ENCODE measurements around the gene ZNF501.
A peak's percentile ranks its signal among the peaks of the same experiment; 100 is the strongest.

The ZNF501 gene

GRCh38 chr3:44729384-44729910 lies at the start of gene ZNF501:
Gene ZNF501 (plus strand): TSS chr3:44729635. CDS start chr3:44734422, 4,787 bp downstream.
- peak; percentile 87 for DNase-seq

GRCh38 chr3:44680921-44681455 lies 48.4 kb upstream of the ZNF501 start:
- DNase-seq, result no peak

GRCh38 chr3:44682182-44682896 lies 47.1 kb upstream of the ZNF501 start:
- peak; percentile 64 for DNase-seq

GRCh38 chr3:44685128-44685800 lies 44.2 kb upstream of the ZNF501 start:
- DNase-seq, result peak; percentile 70

- DNase-seq, result no peak
These were observed 41.5 kb upstream of the ZNF501 start for GRCh38 chr3:44687898-44688297.

- peak; percentile 84 for DNase-seq
These were observed 16.9 kb upstream of the ZNF501 start, which contains the start of gene ZNF502 for GRCh38 chr3:44712455-44713075. Gene ZNF502 (plus strand): TSS chr3:44712660. CDS start chr3:44720262, 7,602 bp downstream.

GRCh38 chr3:44721231-44722102 lies 8.0 kb upstream of the ZNF501 start:
- DNase-seq, result peak; percentile 1

- no peak for DNase-seq
These were observed 7.4 kb upstream of the ZNF501 start for GRCh38 chr3:44722103-44722401.

- no peak for DNase-seq
These were observed 5.3 kb downstream of the ZNF501 start for GRCh38 chr3:44734646-44735168.

- no peak for DNase-seq
These were observed 31.6 kb downstream of the ZNF501 start for GRCh38 chr3:44761101-44761423.

- peak; percentile 95 for DNase-seq
These were observed 32.2 kb downstream of the ZNF501 start, which contains the start of the genes KIAA1143 and KIF15 for GRCh38 chr3:44761424-44762169. Gene KIAA1143 (minus strand): TSS chr3:44761619. CDS start chr3:44761602, 17 bp downstream. Gene KIF15 (plus strand): TSS chr3:44761794. CDS start chr3:44761866, 72 bp downstream.

GRCh38 chr3:44762170-44762677 lies 32.8 kb downstream of the ZNF501 start:
- no peak for DNase-seq

GRCh38 chr3:44762690-44763089 lies 33.3 kb downstream of the ZNF501 start:
- no peak for DNase-seq

- DNase-seq, result no peak
These were observed 34.8 kb downstream of the ZNF501 start for GRCh38 chr3:44764248-44764647.

GRCh38 chr3:44771424-44772098 lies 42.1 kb downstream of the ZNF501 start:
- DNase-seq, result no peak

- DNase-seq, result no peak
These were observed 42.6 kb downstream of the ZNF501 start for GRCh38 chr3:44772099-44772442.

GRCh38 chr3:44782891-44783290 lies 53.5 kb downstream of the ZNF501 start:
- no peak for DNase-seq
